GM03348 (cell line): ENCODE results near the gene CTIF.
"Not testable (repeated sequence)": the region's sequence is repeated elsewhere in the genome, so short reads cannot be mapped to it uniquely, and the experiment has no call there.

Experiments used
- DNase-seq: peaks from one replicate; pipeline ENCODE4 v3.0.0; 2012; ENCODE audit warnings: low spot score

The CTIF gene

DNA sequence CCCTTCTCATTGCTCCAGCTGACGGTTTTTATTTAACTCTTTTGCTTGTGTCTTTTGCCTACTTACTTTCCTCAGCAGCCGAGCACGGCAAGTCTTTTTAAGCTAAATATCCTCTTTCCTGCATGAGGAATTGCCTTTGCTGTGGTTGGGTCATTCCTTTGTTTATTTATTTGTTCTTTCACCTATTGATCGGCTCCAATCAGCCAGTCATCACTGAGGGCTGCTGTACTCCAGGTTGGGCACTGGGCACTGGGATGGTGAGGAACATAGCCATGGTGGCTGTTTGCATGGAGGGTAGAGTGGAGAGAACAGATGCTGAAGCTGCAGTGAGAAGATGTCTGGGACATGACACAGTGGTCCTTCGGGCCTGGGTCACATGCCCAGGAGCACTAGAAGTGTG is 105.2 kb downstream of the CTIF start:
- no peak for DNase-seq

- DNase-seq, result no peak
Observed at GRCh38 chr18:48645427-48646002, 106.7 kb downstream of the CTIF start.

DNA sequence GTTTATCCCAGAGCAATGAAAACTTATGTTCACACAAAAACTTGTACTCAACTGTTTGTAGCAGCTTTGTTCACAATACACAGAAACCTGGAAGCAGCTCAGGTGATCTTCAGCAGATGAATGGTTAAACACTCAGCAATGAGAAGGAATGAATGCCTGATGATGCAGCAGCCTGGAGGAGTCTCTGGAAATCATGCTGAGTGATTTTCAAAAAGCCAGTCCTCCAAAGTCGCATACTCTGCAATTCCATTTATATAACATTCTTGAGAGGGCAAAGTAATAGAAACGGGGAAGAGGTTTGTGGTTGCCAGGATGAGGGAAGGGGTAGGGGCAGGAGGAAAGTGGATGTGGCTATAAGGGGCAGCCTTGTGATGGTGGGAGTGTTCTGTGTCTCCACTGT is 108.1 kb downstream of the CTIF start:
- no peak for DNase-seq

- no peak for DNase-seq
Observed at GRCh38 chr18:48649231-48649630, 110.4 kb downstream of the CTIF start.

- DNase-seq, result not testable (repeated sequence)
Observed at GRCh38 chr18:48654591-48654990, 115.8 kb downstream of the CTIF start.

DNA sequence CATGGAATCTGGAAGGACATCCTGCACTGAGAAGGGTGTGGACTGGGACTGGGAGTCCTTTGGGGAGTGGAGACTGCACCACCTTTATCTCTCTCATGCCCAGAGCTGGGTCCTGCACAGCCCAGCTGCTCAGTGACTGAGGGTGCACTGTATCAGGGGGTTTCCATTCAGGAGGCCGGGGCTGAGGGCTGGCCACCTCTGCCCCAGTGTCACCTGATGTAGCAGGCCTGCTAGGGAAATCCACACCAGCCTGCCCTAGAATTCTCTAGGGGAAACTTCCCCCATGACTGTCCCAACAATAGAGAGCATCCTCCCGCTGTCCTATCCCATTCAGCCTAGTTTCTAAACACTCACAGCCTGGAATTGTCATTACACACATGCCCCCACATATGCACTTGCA is 116.7 kb downstream of the CTIF start:
- no peak for DNase-seq

DNA sequence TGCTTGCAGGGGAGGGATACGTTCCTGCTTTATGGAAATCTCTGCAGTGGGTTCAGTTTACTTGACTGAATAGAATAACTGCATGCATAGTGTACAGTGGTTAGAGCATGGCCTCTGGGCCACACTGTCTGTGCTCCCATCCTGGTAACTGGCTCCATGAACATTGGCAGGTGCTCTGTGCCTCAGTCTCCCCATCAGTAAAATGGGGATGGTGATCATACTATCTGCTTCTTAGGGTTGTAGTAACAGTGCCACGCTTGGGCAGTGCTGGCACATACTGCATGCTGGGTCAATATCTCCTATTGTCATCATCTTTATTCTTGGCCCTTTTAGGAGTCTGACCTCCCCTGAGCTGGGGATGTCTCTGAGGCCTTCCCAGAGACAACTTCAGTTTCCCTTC is 117.3 kb downstream of the CTIF start:
- DNase-seq, result no peak

GRCh38 chr18:48656582-48656981 is 117.8 kb downstream of the CTIF start:
- DNase-seq, result no peak

- no peak for DNase-seq
Observed at GRCh38 chr18:48657447-48658120, 118.8 kb downstream of the CTIF start.

- DNase-seq, result no peak
Observed at GRCh38 chr18:48658721-48659120, 119.9 kb downstream of the CTIF start.

DNA sequence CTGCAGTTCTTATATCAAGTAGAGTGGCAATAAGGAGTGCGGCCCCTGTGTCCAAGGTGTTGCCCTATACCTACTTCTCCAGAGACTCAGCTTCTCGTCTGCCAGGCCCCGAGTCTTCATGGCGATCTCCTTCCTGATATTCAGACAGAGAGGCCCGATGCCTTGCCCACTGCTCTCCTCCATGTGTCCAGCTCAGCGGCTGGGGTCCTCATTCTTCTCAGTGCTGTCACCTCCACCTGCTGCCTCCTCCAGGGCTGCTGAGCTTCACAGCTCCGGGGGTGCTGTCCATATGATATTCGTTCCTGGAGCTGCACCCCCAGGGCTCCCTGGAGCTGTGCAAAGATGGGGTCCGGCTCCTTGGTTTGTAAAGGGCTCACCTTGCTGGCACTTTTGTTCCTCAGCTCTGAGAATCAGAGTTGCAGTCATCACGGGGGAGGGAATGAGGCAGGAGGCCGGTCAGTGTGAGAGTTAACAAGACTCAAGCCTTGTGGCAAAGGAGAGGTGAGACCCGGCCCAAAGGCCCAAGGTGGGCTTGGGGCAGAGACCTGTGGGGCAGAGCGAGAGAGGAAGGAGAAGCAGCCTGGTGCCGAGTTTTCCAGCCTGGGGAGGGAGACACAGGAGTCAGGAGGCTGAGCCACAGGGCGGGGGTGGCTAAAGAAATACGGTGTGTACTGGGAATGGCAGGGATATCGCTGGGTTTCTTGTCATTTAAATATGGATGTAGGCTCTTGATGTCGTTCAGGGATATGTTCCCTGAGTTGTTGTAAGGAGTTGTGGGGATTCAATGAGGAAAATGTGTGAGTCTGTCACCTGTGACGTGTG is 120.6 kb downstream of the CTIF start:
- no peak for DNase-seq

- no peak for DNase-seq
Observed at GRCh38 chr18:48660346-48661228, 121.8 kb downstream of the CTIF start.

DNA sequence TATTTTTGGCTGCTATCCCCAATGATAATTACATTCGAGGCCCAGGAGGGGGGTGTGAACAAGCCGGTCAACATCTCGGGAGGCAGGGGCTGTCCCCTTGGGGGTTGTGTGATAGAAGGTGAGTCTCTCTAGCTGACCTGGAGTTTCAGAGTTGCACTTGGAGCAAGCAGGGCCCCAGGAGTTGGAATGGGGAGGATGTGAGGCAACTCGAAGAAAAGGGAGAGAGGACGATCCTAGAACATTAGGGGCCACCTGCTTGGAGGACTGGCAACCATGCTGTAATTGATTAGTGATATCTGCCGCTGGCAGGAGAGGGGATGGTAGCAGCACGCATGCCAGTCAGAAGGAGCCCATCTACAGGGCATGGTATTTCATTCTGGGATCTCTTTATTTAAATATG is 122.6 kb downstream of the CTIF start:
- DNase-seq, result no peak

GRCh38 chr18:48662011-48662661 is 123.3 kb downstream of the CTIF start:
- DNase-seq, result peak; percentile 72

GRCh38 chr18:48663096-48663930 is 124.5 kb downstream of the CTIF start:
- DNase-seq, result no peak

DNA sequence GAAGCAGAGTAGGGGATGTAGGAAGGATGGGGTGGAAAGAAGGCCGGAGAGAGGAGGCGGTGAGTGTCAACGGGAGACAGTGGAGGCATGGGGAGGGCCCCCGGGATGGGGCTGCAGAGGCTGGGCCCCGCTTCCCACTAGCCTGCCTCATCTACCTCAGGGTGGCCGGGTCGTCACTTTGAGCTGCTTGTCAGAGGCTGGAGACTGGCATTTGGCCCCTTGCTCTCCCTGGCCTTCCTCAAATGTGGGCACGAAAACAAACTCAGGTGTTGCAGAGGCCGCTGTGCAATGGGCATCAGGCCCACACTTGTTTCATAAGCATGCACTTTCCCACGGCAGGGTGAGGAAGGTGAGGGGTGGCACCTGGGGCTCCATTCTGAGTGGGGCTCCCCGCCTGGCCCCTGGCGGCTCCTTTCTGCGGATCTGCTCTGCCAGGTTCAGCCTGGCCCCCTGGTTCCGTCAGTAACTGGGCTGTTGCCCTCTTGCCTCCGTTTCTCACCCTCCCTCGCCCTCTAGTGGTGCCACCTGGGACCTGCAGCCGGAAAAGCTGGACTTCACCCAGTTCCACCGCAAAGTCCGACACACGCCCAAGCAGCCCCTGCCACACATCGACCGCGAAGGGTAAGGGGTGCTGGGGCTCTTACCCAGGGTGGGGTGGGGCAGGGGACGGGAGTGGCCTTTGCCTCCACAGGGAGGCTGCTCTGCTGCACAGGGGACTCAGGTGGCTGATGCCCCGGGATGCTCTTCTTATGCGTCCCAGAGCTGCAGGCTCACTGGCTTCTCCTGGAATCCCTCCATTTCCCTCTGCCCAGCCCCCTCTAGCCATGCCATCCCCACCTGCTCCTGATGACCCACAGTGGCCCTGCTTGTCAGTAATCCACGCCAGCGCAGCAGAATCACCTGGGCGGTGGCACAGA is 125.4 kb downstream of the CTIF start:
- DNase-seq, result peak; percentile 90

DNA sequence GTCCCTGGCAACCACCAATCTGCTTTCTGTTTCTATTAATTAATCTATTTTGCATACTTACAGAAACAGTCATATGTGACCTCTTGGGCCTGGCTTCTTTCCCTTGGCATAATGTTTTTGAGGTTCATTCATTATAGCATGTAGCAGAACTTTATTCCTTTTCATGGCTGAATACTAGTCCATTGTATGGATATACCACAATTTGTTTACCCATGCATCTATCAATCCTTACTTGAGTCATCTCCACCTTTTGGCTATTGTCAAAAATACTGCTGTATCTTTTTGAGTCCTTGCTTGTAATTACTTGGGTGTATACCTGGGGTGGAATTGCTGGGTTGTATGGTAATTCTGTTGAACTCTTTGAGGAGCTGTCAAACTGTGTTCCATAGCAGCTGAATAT is 126.8 kb downstream of the CTIF start:
- no peak for DNase-seq

GRCh38 chr18:48666613-48667012 is 127.8 kb downstream of the CTIF start:
- no peak for DNase-seq
